Measurements from ENCODE around the gene SLC35E3.

The SLC35E3 gene

DNA sequence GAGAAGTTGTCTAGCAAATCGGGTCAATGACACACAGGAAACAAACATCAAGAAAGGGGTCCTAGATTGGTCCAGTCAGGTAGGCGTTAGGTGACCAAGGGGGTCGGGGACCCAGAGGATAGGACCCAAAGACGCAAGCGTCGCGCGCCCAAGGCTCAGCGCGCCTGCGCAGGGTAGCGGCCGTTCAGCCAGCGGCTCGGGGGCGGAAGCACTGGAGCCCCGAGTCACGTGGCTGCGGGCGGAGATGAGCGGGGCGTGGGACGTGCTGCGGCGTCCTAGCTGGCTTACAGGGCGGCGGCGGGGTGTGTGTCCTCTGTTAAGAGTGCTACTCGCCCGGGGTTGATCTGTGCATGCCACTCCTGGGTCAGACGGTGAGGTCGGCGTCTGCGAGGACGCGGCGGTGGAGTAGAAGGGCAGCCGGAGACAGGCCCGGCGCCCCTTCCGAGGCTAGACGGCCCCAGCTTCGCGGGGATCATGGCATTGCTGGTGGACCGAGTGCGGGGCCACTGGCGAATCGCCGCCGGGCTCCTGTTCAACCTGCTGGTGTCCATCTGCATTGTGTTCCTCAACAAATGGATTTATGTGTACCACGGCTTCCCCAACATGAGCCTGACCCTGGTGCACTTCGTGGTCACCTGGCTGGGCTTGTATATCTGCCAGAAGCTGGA lies at the start of gene SLC35E3:
TSS of gene SLC35E3 (plus strand) at position 273 of the 668 bp plus-strand sequence. CDS start at position 475, 202 bp downstream.
- DNase-seq (ENCODE audit: low read depth) = peak; percentile 69

DNA sequence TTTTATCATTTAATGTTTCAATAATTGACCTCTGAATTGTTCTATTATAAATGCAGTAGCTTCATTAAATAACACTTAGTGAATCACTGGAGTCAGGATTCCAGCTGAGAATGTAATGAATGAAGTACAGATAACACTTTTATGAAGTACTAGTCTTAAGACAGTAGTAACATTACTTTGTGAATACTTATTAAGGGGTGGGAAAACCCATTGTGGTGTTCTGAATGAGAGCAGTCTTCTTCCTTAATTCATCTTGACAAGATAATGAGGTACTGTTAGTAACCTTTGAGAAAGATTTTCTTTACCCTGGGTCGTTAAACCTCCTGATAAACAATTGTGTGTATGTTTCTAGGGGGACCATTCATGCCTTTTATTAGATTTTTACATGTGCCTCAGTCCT lies 46.5 kb upstream of the SLC35E3 start:
- DNase-seq (ENCODE audit: low read depth) = no peak

DNA sequence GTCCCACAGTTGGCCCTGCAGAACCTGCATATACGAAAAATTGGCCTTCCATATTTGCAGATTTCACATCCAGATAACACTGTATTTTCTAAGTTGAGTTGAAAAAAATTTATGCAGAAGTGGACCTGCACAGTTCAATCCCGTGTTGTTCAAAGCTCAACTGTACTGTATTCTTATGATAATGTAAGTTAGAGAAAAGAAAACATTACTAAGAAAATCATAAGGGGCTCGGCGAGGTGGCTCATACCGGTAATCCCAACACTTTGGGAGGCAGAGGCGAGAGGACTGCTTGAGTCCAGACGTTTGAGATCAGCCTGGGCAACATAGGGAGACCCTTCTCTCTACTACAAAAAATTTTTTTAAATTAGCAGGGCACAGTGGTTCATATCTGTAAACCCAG lies 18.2 kb upstream of the SLC35E3 start:
- DNase-seq (ENCODE audit: low read depth) = no peak

DNA sequence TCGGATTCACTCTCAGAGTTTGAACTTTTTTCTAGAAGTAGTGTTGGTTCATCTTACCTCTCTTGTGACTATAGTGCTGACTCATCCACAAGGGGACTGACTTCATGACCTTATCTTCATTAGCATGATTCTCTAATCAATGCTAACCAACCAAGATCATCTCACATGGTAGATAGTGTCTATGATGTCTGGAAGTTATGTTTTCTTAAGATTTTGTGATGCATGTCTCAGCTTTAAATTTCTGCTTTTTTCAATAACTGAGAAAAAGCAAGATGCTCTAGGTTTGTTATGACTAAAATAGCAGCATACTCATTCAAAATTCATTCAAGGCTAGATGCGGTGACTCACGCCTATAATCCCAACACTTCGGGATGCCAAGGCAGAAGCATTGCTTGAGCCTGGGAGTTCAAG lies 12.3 kb upstream of the SLC35E3 start:
- DNase-seq (ENCODE audit: low read depth) = peak; percentile 79

DNA sequence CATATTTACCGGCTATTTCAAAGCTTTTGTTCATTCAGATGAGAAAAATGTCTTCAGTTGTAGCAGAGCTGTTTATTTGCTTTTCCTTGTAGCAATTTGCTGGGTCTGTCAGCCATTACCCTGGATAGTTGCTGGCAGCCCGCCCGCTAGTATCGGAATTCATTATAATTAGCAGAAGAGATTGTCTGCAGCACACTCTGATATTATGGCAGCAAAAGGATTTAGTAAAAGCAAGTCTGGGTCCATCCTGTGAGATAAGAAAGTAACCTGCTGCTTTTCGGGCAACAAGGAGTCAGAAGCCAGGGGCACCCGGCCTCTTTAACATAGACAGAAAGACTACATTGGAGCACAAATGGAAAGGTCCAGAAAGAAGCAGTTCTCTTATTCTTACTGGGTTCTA lies 6.1 kb upstream of the SLC35E3 start:
- DNase-seq (ENCODE audit: low read depth) = no peak

DNA sequence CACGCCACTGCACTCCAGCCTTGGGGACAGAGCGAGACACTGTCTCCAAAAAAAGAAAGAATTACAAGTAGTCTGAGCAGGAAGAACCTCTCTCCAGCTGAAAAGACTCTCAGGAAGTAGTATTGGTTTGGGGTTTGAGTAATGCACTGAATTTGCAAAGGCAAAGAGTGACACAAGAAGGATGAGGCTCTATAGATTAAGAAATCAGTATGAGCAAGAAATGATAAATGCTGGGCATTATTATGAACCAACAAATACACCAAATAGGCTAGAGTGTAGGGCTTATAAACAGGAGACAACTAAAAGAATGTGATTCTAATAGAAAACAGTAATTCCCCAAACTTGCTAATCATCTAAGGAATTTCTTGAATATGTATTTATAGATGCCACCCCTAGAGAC lies 2.6 kb upstream of the SLC35E3 start:
- DNase-seq (ENCODE audit: low read depth) = peak; percentile 20

DNA sequence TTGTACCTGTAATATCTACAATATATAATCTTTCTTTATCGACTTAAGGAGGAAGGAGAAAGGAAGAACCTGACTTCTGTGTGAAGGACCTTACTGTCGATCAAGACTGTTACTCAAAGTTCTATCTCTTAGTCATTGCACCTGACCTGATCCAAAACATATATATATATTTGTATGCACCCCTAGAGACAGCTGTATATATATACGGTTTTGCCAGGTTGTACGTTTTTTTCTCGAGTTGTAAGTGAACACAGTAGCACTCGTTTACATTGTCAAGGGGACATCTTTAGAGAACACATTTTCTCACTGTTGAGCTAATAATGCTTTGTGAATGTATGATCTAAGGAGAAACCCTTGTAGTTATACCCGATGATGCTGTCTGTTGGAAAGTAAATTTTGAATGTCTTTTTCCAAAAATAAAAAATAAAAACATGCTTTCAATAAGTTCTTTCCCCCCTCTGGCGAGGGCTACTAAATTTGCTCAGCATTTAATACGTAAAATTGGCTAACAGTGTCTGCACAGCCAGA lies 536 bp upstream of the SLC35E3 start:
- DNase-seq (ENCODE audit: low read depth) = no peak

DNA sequence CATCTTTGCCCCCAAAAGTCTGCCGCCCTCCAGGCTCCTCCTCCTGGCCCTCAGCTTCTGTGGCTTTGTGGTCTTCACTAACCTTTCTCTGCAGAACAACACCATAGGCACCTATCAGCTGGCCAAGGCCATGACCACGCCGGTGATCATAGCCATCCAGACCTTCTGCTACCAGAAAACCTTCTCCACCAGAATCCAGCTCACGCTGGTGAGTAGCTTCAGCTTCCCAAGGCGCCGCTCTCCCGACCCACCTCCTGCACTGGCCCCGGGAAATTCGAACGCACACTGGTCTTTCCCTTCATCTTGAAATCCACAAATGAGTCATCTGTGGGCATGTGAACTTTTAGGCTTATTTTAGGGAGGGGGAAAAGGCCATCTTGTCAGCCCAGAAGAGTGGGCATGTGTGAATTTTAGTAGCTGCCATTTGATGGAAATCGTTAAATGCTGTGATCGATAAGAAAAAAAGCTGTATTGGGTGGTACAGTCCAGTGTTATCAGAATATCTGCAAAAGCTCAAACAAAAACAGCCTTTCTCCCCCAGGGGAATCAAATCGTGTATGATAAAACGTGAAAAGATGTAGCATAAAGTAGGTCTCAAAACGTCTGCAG lies 700 bp downstream of the SLC35E3 start:
- DNase-seq (ENCODE audit: low read depth) = peak; percentile 41

DNA sequence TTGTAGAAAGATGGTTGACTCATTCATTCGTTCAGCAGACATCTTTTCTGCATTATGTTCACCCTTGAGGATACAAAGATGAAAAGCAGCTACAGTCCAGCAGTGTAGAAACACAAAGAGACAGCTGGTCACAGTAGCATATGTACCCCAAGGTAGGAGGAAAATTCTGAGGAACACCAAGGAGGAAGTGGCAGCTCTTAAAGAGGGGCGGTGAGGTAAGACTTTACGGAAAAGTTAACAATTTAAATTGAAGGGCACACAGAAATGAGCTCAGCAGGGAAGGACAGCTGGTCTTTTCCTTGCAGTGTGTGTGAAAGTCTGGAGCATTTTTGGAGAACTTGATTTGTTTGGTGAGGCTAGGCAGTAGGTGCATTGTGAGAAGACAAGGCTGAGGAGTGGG lies 3.5 kb downstream of the SLC35E3 start:
- no peak for DNase-seq (ENCODE audit: low read depth)

DNA sequence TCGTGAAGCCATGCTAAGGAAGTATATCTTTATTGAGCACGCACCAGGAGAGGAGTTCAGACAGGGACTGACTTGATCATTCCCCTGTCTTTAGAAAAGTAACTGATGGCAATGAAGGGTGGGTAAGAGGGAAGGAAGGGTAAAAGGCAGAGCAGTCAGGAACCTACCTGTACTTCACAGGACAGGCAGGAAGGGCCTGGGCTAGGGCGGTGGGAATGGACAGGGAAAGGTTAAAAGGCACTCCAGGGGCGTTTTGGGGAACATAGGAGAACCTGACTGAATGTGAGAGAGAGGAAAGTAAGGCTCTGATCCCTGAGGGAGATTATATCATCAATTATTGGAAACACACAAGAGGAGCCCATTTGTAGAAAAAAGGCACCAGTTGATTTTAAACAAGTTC lies 3.9 kb downstream of the SLC35E3 start:
- DNase-seq (ENCODE audit: low read depth) = no peak

DNA sequence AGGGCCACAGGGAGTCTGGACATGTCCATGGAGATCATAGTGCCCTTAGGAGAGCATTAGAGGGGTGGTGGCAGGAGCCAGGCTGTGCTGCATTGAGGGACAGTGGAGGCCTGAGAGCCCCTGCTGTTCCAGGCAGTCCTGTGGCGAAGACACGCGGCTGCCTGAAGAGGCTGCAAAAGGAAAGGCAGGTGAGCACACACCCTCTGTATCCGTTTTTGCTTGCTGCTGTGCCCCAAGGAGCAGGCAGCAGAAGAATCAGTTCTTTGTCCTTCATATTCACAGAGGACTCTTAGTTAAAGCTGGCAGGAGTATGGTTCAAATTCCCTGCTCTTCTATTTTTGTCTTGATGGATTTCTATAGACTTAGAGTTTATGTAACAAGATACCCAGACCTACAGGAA lies 4.5 kb downstream of the SLC35E3 start:
- no peak for DNase-seq (ENCODE audit: low read depth)

DNA sequence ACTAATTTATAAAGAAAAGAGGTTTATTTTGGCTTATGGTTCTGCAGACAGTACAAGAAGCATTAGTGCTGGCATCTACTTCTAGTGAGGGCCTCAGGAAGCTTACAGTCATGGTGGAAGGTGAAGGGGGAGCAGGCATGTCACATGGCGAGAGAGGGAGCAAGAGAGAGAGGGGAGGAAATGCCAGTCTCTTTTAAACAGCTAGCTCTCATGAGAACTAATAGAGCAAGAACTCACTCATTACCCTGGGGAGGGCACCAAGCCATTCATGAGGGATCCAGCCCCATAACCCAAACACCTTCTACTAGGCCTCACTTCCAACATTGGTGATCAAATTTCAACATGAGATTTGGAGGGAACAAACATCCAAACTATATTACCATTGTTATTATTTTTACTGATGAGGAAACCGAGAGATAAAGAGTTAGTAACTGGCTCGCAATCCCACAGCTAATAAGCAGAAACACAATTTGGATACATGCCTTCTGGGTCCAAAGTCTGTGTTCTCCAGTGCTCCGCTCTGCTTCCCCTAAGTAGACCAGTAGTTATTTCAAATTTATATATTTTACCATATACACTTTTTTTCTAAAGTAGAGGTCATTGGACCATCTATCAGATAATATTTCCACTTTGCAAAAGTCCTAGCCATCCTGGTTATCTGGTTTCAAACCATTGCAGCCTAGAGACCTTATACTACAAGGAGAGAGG lies 9.7 kb downstream of the SLC35E3 start:
- DNase-seq (ENCODE audit: low read depth) = no peak

DNA sequence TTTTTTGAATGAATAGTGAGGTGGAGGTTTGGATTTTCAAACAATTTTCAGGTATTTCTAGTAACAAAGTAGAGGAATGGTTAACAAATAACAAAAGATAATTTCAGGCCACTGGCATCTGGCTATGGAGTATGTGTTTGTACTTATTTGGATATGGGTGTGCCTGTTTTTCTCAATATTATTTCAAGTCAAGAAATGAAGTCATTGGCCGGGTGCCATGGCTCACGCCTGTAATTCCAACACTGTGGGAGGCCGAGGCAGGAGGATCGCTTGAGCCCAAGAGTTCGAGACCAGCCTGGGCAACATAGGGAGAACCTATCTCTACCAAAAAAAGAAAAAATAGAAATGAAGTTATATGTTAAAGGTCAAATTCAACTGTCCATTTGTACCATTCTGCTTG lies 13.9 kb downstream of the SLC35E3 start:
- DNase-seq (ENCODE audit: low read depth) = no peak

DNA sequence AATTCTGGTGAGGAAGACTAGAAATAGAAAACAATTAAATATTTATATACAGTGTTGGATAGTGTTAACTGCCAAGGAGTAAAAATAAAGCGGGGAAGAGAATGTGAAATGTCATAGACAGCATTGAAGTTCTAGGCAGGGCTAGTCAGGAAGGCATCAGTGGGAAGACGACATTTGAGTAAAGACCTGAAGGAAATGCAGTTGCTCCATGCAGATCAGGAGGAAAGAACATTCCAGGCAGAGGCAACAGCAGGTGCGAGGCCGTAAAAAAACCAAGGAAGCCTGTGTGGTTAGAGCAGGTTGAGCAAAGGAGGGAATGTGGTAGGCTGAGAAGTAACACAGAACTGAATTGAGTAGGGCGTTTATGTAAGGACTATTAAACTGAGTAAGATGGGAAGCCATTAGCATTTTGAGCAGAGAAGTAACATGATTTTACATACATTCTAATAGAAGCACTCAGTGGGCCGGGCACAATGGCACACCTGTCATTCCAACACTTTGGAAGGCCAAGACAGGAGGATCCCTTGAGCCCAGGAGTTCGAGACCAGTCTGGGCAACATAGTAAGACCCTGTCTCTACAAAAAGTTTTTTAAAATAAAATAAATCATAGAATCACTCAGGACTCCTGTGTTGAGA lies 14.9 kb downstream of the SLC35E3 start:
- no peak for DNase-seq (ENCODE audit: low read depth)

DNA sequence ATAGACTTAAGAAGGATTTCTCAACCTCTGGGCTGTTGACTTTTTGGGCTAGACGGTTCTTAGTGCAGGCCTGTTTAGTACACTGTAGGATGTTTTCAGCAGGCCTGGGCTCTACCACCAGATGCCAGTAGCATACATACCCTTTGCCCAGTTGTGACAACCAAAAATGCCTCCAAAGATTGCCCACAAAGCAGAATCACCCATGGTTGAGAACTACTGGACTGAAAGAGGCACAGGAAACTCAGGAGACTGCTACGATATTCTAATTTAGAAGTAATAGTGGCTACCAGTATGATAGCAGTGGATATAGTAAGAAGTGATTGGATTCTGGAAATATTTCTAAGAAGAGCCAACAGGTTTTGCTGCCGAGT lies 15.5 kb downstream of the SLC35E3 start:
- DNase-seq (ENCODE audit: low read depth) = no peak

DNA sequence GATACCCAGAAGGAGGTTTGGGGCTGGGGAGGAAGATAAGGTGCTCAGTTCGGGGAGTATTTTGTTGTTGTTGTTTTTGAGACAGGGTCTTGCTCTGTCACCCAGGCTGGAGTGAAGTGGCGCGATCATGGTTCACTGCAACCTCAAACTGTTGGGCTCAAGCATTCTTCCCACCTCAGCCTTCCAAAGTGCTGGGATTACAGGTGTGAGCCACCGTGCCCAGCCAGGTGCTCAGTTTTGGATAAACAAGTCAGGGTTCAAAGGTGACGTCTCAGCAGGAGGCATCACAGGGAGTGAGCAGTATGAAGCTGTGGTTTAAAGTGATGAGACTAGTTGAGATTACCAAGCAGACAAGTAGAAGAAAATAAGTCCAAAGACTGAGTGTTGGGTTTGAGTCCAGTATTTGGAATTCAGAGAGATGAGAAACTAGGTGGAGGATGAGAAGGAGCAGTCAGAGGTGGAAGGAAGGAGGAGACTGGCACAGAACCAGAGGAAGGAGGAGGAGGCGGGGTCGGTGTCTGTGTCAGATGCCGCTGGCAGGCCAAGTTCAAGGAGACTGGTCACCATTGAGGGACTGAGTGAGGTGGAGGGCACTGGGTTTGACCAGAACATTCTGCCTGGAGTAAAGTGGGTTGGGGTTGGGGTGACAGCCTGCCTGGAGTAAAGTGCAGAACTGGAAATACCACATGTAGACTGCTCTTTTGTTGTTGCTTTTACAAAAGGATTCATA lies 16.1 kb downstream of the SLC35E3 start:
- DNase-seq (ENCODE audit: low read depth) = no peak

DNA sequence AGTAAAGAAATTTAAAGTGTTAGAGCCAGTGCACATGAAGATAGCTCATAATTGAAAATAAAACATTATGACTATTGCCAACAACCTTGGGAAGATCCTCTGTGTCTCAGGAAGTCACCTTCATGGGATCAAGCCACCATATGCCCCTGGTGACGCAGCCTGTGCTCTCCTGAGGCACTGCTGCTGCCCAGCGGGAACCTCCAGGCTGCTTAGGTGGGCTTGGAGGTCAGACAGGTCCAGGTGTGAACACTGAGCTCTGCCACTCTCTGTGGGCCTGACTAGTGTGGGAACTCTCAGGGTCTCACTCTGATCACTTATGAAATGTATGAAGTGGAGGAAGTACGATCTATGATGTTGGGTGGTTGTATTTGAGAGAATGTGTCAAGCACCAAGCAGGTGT lies 16.7 kb downstream of the SLC35E3 start:
- no peak for DNase-seq (ENCODE audit: low read depth)

DNA sequence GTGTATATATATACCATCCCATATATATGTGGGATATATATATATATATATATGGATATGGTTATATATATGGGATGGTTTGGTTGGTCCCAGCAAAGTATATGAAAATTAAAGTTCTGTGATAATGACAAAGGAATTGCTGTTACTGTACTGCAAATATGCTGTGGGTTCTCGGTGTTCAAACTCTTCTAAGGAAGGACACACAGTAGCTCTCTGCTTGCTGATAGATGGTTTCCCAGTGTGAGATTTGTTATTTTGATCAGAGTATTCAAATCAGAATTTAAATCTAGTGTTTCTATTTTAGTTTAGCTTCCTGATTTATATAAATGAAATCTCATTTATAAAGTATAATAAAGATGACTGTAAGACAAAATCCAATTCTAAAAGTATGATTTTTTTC lies 19.7 kb downstream of the SLC35E3 start:
- DNase-seq (ENCODE audit: low read depth) = no peak

DNA sequence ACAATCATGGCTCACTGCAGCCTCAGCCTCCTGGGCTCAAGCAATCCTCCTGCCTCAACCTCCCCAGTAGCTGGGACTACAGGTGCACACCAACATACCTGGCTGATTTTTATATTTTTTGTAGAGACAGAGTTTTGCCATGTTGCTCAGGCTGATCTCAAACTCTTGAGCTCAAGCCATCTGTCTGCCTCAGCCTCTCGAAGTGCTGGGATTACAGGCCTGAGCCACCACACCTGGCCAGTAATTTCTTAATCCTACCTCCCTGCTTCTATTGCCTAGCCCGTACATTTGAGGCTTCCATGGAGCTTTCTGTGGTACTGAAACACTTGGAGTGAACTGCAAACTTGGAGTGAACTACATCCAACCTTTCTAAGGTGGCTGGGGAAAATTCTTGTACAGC lies 20.7 kb downstream of the SLC35E3 start:
- no peak for DNase-seq (ENCODE audit: low read depth)

DNA sequence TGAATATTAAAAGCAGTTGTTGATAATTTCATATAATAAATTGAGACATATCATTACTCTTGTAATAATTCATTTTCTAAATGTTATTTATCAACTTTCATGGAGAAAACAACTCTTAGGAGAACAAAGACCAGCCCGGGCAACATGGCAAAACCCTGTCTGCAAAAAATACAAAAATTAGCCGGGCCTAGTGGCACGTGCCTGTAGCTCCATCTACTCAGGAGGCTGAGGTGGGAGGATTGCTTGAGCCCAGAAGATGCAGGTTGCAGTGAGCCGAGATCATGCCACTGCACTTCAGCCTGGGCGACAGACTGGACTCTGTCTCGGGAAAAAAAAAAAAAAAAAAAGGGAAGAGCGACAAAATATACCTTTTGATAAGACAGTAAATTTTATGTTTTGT lies 21.2 kb downstream of the SLC35E3 start:
- no peak for DNase-seq (ENCODE audit: low read depth)

DNA sequence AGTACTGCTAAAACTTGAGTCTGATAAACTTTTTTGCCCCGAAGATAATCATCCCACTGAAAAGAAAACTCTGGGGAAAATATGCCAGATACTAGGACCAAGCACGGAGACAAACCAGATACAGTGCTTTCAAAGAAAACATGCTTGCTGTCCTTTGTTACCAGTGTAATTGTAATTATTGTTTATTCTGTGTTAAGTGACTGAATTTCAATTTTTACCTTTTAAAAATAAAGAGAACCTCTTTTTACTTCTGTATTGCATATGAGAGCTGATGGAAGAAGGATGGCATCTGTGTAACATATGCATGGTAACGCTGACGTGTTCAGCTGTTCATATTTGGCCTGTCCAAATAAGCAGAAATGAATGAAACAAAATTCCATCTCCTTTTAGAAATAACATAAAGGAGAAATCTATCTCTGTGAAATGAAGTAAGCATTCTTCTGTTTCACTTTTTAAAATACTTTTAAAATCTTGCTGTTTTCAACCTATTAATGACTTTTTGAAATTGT lies 22.5 kb downstream of the SLC35E3 start:
- DNase-seq (ENCODE audit: low read depth) = no peak

DNA sequence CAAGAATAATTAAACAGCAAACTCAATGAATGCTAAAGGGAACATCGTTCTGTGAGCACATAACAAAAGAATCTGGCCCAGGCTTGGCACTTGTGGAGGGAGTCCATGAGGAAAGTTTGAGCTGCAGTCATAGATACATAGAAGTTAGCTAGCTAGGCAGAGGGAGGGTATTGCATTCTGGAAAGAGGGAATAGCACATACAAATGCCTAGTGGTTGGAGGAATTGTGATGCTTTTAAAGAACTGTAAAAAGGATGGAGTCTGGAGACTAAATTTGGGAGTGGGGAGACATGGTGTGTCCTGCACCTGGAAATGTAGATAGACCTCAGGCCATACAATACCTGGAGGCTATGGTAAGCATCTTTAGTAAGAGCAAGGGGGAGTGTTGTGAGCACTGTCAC lies 24.0 kb downstream of the SLC35E3 start:
- DNase-seq (ENCODE audit: low read depth) = no peak

All from HS-27A (cell line).